HUES48 (cell line): ENCODE measurements around the gene AP2A1.

ENCODE experiments used
- H3K27ac ChIP-seq: one replicate; pipeline ENCODE4 v1.7.0; 2013; ENCODE audit warnings: low read depth, low read length, inconsistent platforms
- H3K27me3 ChIP-seq: 2 replicates; pipeline ENCODE4 v1.6.1; 2013; ENCODE audit warnings: mild to moderate bottlenecking, low read length; ENCODE audit not compliant: control insufficient read depth, insufficient read depth
- H3K36me3 ChIP-seq: 2 replicates; pipeline ENCODE4 v1.6.1; 2013; ENCODE audit warnings: low read length; ENCODE audit not compliant: control insufficient read depth, insufficient read depth
- H3K4me1 ChIP-seq: 2 replicates; pipeline ENCODE4 v1.6.1; 2013; ENCODE audit warnings: mild to moderate bottlenecking, low read length; ENCODE audit not compliant: control insufficient read depth, insufficient read depth
- H3K4me3 ChIP-seq: 2 replicates; pipeline ENCODE4 v1.5.1; 2013; ENCODE audit warnings: mild to moderate bottlenecking, low read depth, low read length
- H3K9ac ChIP-seq: 2 replicates; pipeline ENCODE4 v1.6.1; 2013; ENCODE audit warnings: mild to moderate bottlenecking, low read depth, low read length, moderate library complexity
- H3K9me3 ChIP-seq: 2 replicates; pipeline ENCODE4 v1.6.1; 2013; ENCODE audit warnings: low read length; ENCODE audit not compliant: control insufficient read depth, insufficient read depth

The AP2A1 gene

DNA sequence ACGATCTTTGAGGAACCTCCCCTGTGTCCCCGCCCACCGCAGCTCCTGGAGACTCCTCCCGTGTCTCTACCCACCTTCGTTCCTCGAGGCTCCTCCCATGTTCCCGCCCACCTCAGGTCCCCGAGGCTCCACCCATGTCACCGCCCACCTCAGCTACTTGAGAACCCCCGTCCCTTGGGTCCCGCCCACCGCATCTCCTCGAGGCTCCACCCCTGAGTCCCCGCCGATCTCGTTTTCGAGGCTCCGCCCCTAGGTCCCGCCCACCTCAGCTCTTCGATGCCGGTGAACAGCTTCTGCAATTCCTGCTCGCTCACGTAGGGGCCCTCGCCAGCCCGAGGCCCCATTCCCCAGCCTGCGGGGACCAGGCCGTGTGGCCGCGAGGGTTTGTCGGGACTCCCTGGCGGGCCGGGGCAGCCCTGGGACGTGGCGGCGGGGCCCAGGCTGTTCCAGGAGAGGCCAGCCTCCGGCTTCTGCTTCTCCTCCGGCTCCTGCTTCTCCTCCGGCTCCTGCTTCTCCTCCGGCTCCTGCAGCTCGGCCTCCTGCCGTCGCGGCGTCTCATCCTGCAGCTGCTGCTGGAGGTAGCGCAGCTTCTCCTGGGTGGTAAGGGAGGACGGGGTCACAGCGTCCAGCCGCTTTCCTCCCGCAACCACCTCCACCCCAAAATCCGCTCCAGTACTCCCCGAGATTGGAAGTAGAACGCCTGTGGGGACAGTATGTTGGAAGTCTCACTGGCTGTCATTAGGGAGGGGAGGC lies 20.4 kb upstream of the AP2A1 start:
- Histone ChIP-seq H3K36me3 (no peaks in the 10 kb centered on the region), H3K27ac (no peak overlapping the region), H3K9ac (no peak overlapping the region), H3K4me1 (no peaks in the 10 kb centered on the region), H3K27me3 (no peaks in the 10 kb centered on the region), H3K4me3 (no peak overlapping the region; the same call in 1 of the 2 replicates), H3K9me3 (no peaks in the 10 kb centered on the region)

DNA sequence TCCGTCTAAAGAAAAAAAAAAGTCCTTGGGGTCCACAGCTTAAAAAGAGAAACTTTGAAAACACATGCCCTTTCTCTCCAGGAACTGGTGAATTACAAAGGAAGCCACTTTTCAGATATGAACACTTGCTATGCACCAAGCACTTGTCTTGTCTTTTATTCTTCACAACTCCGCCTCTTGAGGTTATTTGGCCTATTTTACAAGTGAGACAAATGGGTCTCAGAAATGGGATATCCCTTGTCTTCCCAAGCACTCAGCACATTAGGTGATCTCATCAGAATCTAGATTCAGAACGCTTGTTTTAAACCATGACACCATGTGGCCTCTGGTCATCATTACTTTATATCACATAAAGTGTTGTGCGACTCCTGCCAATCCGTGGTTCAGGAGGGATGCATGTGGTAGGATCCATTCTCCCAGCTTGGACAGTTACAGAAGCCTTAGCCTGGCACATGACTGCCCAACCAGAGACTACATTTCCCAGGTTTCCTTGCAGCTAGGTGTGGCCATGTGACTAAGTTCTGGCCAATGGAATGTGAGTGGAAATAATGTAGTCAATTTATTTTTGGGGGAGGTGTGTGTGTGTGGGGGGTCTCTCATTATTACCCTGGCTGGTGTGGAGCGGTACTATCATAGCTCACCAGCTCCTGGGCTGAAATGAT lies 17.6 kb upstream of the AP2A1 start:
- no peaks in the 10 kb centered on the region for H3K27me3 ChIP-seq
- H3K36me3 ChIP-seq: no peaks in the 10 kb centered on the region
- H3K4me1 ChIP-seq: no peaks in the 10 kb centered on the region
- no peak overlapping the region for H3K27ac ChIP-seq
- H3K9ac ChIP-seq: no peak overlapping the region
- H3K9me3 ChIP-seq: no peaks in the 10 kb centered on the region; the same call in none of the 2 replicates
- H3K4me3 ChIP-seq: no peak overlapping the region

DNA sequence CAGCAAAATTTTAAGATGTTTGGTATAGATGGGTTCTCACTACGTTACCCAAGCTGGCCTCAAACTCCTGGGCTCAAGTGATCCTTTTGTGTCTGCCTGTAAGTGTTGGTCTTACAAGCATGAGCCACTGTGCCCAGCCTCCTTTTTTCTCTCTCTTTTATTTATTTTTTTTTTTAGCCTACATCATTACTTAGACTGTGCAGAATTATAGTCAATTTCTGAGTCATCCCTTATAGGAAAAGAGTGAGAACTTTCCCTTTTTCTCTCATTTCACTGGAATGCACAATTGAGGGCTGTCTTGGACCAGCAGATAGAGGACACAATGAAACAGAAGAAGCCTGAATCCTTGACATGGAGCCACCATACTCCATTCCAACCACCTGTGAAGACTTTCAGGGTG lies 17.0 kb upstream of the AP2A1 start:
- no peak overlapping the region for H3K9ac ChIP-seq
- H3K4me1 ChIP-seq: no peaks in the 10 kb centered on the region
- H3K27me3 ChIP-seq: no peaks in the 10 kb centered on the region
- no peaks in the 10 kb centered on the region; the same call in none of the 2 replicates for H3K9me3 ChIP-seq
- no peaks in the 10 kb centered on the region for H3K36me3 ChIP-seq
- no peak overlapping the region for H3K27ac ChIP-seq
- H3K4me3 ChIP-seq: no peak overlapping the region

DNA sequence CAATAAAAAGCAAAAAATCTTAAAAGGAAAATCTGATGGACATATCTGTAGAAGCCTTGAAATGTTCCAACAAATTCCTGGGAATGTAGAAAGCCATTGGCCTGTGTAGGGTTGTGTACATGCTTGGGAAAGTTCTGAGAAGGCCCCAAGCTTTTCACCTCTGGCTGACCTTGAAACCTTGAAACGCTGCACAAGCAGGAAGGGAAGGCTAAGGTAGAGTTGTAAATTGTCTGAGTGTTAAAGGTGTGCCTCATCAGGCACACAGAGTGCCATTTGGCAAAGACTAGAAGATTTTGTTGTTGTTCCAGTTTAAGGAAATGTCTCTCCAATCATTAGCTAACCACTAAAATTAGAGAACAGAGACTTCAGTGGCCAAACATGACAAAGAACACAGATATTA lies 14.1 kb upstream of the AP2A1 start:
- Histone ChIP-seq H3K9me3 (no peaks in the 10 kb centered on the region; the same call in none of the 2 replicates), H3K4me1 (no peaks in the 10 kb centered on the region), H3K27me3 (no peaks in the 10 kb centered on the region), H3K36me3 (no peaks in the 10 kb centered on the region), H3K4me3 (no peak overlapping the region), H3K9ac (no peak overlapping the region), H3K27ac (no peak overlapping the region)

DNA sequence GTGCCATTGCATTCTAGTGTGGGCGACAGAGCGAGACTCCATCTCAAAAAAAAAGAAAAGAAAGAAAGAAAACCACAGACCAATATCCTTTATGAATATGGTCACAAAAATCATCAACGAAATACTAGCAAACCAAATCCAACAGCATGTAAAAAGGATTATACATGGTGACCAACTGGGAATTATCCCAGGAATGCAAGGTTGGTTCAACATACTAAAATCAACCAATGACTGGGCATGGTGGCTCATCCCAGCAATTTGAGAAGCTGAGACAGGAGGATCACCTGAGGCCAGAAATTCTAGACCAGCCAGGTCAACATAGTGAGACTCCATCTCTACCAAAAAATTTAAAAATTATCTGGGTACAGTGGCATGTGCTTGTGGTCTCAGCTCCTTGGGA lies 10.8 kb upstream of the AP2A1 start:
- H3K36me3 ChIP-seq: no peaks in the 10 kb centered on the region
- H3K27me3 ChIP-seq: no peaks in the 10 kb centered on the region
- H3K27ac ChIP-seq: no peak overlapping the region
- no peaks in the 10 kb centered on the region; the same call in none of the 2 replicates for H3K9me3 ChIP-seq
- no peaks in the 10 kb centered on the region for H3K4me1 ChIP-seq
- no peak overlapping the region for H3K4me3 ChIP-seq
- H3K9ac ChIP-seq: no peak overlapping the region

DNA sequence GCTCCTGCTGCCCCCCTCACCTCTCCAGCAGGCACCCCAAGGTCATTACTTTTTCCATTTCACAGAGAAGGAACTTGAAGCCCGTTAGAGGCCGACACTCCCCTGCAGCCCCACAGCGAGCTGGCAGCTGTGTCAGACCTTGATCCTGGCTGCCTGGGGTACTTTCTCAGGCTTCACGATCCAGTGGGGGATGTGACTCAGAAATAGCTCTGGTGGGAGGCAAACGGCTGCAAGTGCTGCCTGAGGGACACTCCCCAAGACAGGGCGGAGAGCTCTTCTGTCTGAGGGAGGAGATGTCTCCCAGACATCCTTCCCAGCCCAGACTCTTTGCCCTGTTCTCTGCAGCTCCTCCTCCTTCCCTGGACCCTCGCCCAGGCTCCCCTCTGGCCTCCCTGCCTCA lies 8.5 kb upstream of the AP2A1 start:
- Histone ChIP-seq H3K4me1 (0 out of 2 replicates have a peak, but pooled peaks cover 4% of the 10 kb centered on the region), H3K9ac (no peak overlapping the region), H3K27me3 (no peaks in the 10 kb centered on the region), H3K9me3 (no peaks in the 10 kb centered on the region), H3K27ac (no peak overlapping the region), H3K36me3 (no peaks in the 10 kb centered on the region), H3K4me3 (no peak overlapping the region)

DNA sequence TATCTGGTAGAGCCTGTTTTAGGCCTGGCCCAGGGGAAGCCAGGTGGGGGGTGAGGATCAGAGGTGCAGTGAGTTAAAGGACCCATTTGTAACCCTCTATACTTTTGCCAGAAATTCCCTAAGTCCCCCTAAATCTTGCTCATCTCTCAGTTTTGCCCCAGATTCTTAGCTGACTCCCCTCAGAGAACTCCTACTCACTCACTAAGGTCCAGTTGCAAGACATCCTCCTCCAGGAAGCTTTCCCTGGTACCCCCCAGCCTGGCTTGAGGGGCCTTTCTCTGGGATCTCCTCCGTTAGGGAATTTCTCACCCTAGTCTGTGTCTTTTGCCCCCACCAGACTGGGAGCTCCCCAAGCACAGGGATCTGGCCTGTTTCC lies 5.6 kb upstream of the AP2A1 start:
- Histone ChIP-seq H3K4me1 (peaks cover 9% of the 10 kb centered on the region; the same call in 1 of the 2 replicates), H3K27ac (no peak overlapping the region), H3K9me3 (no peaks in the 10 kb centered on the region), H3K27me3 (no peaks in the 10 kb centered on the region), H3K4me3 (no peak overlapping the region), H3K9ac (no peak overlapping the region), H3K36me3 (no peaks in the 10 kb centered on the region)

DNA sequence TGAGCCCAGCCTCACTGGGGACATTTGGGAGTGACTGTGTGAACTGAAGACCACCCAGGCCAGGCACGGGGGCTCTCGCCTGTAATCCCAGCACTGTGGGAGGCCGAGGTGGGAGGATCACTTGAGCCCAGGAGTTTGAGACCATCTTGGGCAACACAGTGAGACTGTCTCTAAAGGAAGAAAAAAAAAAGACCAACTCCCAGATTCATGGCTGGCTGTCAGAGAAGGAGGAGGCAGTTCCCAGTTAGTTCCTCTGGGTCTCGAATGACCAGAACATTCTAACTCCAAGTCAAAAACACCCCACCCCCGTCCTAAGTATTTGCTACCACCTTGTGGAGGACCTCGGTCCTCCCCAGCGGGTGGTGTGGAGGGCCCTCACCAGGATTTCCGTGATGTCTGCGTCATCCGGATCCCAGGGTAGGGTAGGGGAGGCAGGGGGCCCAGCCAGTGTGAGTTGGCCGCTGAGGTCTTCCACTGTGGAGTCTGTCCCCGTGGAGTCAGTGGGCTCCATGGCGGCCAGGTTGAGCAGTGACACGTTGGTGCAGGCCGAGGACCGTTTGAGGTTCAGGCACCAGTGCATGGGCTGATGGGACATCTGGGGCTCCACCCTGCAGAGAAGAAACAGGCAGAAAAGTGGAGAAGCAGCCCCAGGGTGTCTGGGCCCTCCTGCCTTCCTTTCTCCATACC lies 5.0 kb upstream of the AP2A1 start:
- H3K27me3 ChIP-seq: no peaks in the 10 kb centered on the region
- H3K36me3 ChIP-seq: no peaks in the 10 kb centered on the region
- H3K9ac ChIP-seq: no peak overlapping the region
- no peak overlapping the region for H3K4me3 ChIP-seq
- H3K9me3 ChIP-seq: no peaks in the 10 kb centered on the region
- no peak overlapping the region for H3K27ac ChIP-seq
- H3K4me1 ChIP-seq: peaks cover 9% of the 10 kb centered on the region; the same call in 1 of the 2 replicates

DNA sequence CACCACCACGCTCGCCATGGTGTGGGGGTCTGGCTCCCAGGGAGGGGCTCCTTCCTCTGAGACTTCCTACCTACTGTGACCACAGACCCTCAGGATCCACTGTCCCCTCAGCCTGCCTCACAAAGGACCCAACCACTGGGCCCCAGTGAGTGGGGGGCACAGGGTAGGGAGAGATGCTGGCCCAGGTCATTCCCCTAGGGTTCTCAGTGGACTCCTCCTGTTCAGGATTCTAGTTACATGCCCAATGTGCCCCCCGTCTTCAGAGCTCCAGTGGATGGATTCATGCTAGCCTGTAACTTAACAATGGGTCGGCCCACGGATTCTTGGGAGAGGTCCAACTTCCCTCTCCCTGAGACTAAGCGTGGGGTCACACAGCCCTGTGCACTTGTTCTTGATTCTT lies 3.6 kb upstream of the AP2A1 start, which contains the start of gene TSKS:
TSS of gene TSKS (minus strand) at position 77 of the 400 bp plus-strand sequence. CDS start at position 18, 59 bp downstream.
- peaks cover 16% of the 10 kb centered on the region; the same call in 1 of the 2 replicates for H3K4me1 ChIP-seq
- H3K36me3 ChIP-seq: no peaks in the 10 kb centered on the region
- H3K27me3 ChIP-seq: no peaks in the 10 kb centered on the region
- H3K27ac ChIP-seq: no peak within 1 kb of the TSS
- H3K9me3 ChIP-seq: no peaks in the 10 kb centered on the region
- no peak within 1 kb of the TSS for H3K4me3 ChIP-seq
- H3K9ac ChIP-seq: no peak within 1 kb of the TSS

DNA sequence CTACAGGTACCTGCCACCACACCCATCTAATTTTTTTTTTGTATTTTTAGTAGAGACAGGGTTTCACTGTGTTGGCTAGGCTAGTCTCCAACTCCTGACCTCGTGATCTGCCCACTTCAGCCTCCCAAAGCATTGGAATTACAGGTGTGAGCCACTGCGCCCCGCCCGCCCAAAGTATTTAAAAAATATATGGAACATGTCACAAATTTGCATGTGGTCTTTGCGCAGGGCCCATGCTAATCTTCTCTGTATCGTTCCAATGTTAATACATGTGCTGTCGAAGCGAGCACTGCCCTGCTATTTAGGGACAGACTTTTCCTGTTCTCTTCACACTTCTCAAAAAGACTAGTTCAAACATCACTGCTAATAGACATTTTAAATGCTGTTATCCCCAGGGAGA lies 2.5 kb upstream of the AP2A1 start:
- H3K27ac ChIP-seq: no peak overlapping the region
- H3K4me1 ChIP-seq: peaks cover 16% of the 10 kb centered on the region; the same call in 1 of the 2 replicates

More for the DNA sequence above, 2.5 kb upstream of the AP2A1 start:
- no peaks in the 10 kb centered on the region for H3K27me3 ChIP-seq
- H3K9ac ChIP-seq: no peak overlapping the region
- H3K4me3 ChIP-seq: no peak overlapping the region
- no peaks in the 10 kb centered on the region for H3K9me3 ChIP-seq
- no peaks in the 10 kb centered on the region for H3K36me3 ChIP-seq
